ENCODE data around the gene TTC12.

- TF ChIP-seq SP2 (IDR thresholded peaks at IDR 0.05; ENCODE audit: low read length), result no peak
- no peak for TF ChIP-seq CTCF (IDR thresholded peaks at IDR 0.05; ENCODE audit: control extremely low read depth in 1 of 3, insufficient read depth in 1 of 3, low read depth in 1 of 3, low read length in 3 of 3)
- no peak for TF ChIP-seq HDAC6 (IDR thresholded peaks at IDR 0.05; ENCODE audit: low read depth, low read length)
- no peak for TF ChIP-seq EP300 (IDR thresholded peaks at IDR 0.05; ENCODE audit: borderline replicate concordance in 1 of 2, low read depth in 2 of 2, low read length in 2 of 2)
- no peak for TF ChIP-seq EZH2 (IDR thresholded peaks at IDR 0.05; ENCODE audit: low read depth, low read length, severe bottlenecking)
Observed at GRCh38 chr11:113332023-113332422, 17.6 kb downstream of the TTC12 start.
